ENCODE results near the gene NHLRC1.

The NHLRC1 gene

DNA sequence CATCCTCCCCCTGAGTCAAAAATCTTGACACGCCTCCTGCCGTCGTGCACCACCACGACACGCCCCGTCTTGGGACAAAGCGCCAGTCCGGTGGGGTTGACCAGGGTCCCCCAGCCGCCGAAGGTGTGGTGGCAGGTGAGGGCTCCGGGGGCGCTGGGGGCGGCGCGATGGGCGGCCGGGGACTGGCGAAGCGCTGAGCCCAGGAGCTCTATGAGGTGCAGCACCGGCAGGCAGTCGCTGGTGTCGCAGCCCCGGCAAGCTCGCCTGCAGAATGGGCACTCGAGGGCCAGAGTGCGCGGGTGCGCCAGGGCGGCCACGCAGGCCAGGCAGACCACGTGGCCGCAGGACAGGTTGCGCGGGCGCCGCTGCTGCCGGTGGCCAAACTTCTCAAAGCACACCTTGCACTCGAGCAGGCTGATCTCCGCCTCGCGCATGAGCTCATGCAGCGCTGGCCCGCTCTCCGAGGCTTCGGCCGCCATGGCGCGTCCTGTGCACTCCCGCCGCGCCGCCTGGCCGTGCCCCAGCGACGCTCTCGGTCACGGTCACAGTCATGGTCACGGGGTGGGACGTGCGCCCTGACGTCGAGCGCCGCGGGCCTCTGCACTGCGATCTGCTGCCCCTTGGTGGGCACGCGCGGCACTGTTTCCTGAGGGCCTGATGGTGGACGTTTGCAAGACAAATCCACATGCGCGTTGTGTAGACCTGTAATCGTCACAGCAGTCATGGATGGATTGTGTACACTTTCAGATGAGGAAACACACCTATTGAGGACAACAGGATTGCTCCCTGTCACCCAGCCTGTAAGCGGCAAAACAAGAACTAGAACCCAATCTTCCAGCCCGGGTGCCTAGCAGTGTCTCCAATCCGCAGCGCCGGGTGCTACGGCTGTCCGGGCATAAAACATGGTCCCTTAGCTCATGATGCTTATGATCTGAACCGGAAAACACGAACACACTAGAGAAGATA is at the start of gene NHLRC1:
Gene NHLRC1, minus strand, starts transcription at position 550 of the 966 bp plus-strand sequence. Its CDS starts 71 bp downstream, at position 479.
- Histone ChIP-seq H3K9ac (ENCODE audit: low read length in 5 of 5) (peak within 1 kb of the TSS in 4 of 5 donors; percentile 38 to 68 (median 54)), H3K9me3 (ENCODE audit: control insufficient read depth in 5 of 5, low read length in 5 of 5) (peaks cover 0 to 5% (median 0%) of the 10 kb centered on the region in 5 donors), H3K4me3 (ENCODE audit: low read depth in 1 of 5, low read length in 5 of 5) (peak within 1 kb of the TSS; percentile 68 to 82 (median 76)), H3K36me3 (ENCODE audit: control insufficient read depth in 5 of 5, insufficient read depth in 5 of 5, low read length in 5 of 5) (no peaks in the 10 kb centered on the region), H3K27ac (ENCODE audit: low read depth, low read length) (no peak within 1 kb of the TSS), H3K27me3 (ENCODE audit: control insufficient read depth in 5 of 5, insufficient read depth in 4 of 5, low read length in 5 of 5) (no peaks in the 10 kb centered on the region), H3K4me1 (ENCODE audit: control insufficient read depth in 5 of 5, insufficient read depth in 5 of 5, low read length in 5 of 5) (peaks cover 0 to 22% (median 14%) of the 10 kb centered on the region in 5 donors)

DNA sequence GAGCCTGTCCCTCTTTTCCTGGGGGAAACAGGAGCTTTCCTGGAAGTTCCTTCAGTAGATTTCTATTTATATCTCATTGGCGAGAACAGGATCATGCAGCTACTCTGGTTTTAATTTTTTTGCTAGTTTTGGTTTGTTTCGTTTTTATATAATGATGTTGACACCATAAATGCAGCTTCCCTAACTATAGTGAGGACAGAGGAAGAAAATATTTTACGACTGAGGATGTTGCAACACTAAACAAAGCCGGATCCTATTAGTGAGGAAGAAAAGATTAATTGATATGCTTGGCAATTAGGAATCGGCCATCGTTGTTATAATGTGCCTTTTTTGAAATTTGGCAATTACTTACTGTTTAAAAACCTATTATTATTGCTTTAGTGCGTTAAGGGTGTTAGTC is 49.4 kb upstream of the NHLRC1 start:
- Histone ChIP-seq H3K9me3 (ENCODE audit: control insufficient read depth in 5 of 5, low read length in 5 of 5) (peaks cover 0 to 7% (median 5%) of the 10 kb centered on the region in 5 donors), H3K9ac (ENCODE audit: low read length in 5 of 5) (no peak overlapping the region), H3K36me3 (ENCODE audit: control insufficient read depth in 5 of 5, insufficient read depth in 5 of 5, low read length in 5 of 5) (peaks cover 19 to 33% (median 27%) of the 10 kb centered on the region in 5 donors), H3K27me3 (ENCODE audit: control insufficient read depth in 5 of 5, insufficient read depth in 4 of 5, low read length in 5 of 5) (no peaks in the 10 kb centered on the region), H3K27ac (ENCODE audit: low read depth, low read length) (no peak overlapping the region), H3K4me3 (ENCODE audit: low read depth in 1 of 5, low read length in 5 of 5) (no peak overlapping the region), H3K4me1 (ENCODE audit: control insufficient read depth in 5 of 5, insufficient read depth in 5 of 5, low read length in 5 of 5) (peaks cover 0 to 3% (median 0%) of the 10 kb centered on the region in 5 donors)

DNA sequence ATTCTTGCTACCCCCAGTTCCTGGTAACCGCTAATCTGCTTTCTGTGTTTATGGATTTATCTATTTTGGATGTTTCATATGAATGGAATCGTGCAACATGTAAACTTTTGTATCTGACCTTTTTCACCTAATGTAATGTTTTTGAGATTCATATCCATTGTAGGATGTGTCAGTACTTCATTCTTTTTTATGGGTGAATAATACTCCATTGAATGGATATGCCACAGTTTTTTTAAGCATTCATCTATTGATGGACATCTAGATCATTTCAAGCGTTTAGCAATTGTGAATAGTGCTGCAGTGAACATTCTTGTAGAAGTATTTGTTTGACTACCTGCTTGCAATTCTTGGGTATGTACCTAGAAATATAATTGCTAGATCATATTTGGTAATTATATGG is 45.8 kb upstream of the NHLRC1 start:
- no peak overlapping the region for H3K27ac ChIP-seq (ENCODE audit: low read depth, low read length)
- peaks cover 0 to 7% (median 5%) of the 10 kb centered on the region in 5 donors for H3K9me3 ChIP-seq (ENCODE audit: control insufficient read depth in 5 of 5, low read length in 5 of 5)
- no peak overlapping the region for H3K9ac ChIP-seq (ENCODE audit: low read length in 5 of 5)
- no peak overlapping the region for H3K4me3 ChIP-seq (ENCODE audit: low read depth in 1 of 5, low read length in 5 of 5)
- H3K27me3 ChIP-seq (ENCODE audit: control insufficient read depth in 5 of 5, insufficient read depth in 4 of 5, low read length in 5 of 5), result no peaks in the 10 kb centered on the region
- peaks cover 0 to 3% (median 0%) of the 10 kb centered on the region in 5 donors for H3K4me1 ChIP-seq (ENCODE audit: control insufficient read depth in 5 of 5, insufficient read depth in 5 of 5, low read length in 5 of 5)
- H3K36me3 ChIP-seq (ENCODE audit: control insufficient read depth in 5 of 5, insufficient read depth in 5 of 5, low read length in 5 of 5), result peaks cover 31 to 53% (median 31%) of the 10 kb centered on the region in 5 donors

DNA sequence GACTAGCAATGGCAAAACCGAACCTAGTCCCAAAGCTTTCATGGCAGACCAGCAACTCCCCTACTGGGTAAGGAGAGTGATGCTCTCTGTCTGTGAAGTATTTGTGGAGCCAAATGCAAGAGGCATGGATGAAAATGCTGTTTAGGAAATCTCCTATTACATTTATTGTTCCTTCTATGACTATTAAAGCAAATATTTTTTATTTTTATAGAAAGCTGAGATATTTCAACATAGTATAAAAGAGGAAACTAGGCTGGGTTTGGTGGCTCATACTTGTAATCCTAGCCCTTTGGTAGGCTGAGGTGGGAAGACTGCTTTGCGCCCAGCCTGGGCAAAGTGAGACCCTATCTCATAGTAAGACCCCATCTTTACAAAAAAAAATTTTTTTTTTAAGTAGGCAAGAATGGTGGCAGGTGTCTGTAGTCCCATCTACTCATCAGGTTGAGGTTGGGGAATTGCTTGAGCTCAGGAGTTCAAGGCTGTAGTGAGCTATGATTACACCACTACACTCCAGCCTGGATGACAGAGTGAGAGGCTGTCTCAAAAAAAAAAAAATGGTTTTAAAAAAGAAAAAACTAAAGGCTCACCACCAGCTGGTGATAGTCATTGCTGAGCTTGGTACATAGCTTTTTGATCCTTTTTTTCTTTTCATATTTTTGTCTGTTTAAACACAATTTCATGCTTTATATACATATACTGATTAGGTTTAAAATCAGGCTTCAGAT is 44.0 kb upstream of the NHLRC1 start:
- Histone ChIP-seq H3K9me3 (ENCODE audit: control insufficient read depth in 5 of 5, low read length in 5 of 5) (peaks cover 0 to 7% (median 5%) of the 10 kb centered on the region in 5 donors), H3K4me1 (ENCODE audit: control insufficient read depth in 5 of 5, insufficient read depth in 5 of 5, low read length in 5 of 5) (no peaks in the 10 kb centered on the region), H3K36me3 (ENCODE audit: control insufficient read depth in 5 of 5, insufficient read depth in 5 of 5, low read length in 5 of 5) (peaks cover 23 to 64% (median 43%) of the 10 kb centered on the region in 5 donors), H3K27ac (ENCODE audit: low read depth, low read length) (no peak overlapping the region), H3K9ac (ENCODE audit: low read length in 5 of 5) (no peak overlapping the region), H3K4me3 (ENCODE audit: low read depth in 1 of 5, low read length in 5 of 5) (no peak overlapping the region), H3K27me3 (ENCODE audit: control insufficient read depth in 5 of 5, insufficient read depth in 4 of 5, low read length in 5 of 5) (no peaks in the 10 kb centered on the region)

DNA sequence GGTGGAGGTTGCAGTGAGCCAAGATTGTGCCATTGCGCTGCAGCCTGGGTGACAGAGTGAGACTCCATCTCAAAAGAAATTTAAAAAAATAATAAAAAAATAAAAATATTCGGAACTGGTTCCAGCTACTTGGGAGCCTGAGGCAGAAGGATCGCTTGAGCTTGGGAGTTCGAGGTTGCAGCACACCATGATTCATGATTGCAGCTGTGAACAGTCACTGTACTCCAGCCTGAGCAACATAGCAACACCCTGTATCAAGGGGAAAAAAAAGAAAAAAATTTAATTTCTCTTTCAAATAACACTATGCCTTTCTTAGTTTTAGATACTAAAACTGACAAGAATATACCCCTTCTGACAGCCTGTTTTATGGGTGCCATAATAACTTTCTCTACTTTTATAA is 43.3 kb upstream of the NHLRC1 start:
- H3K4me1 ChIP-seq (ENCODE audit: control insufficient read depth in 5 of 5, insufficient read depth in 5 of 5, low read length in 5 of 5), result no peaks in the 10 kb centered on the region
- H3K27me3 ChIP-seq (ENCODE audit: control insufficient read depth in 5 of 5, insufficient read depth in 4 of 5, low read length in 5 of 5), result no peaks in the 10 kb centered on the region
- H3K9ac ChIP-seq (ENCODE audit: low read length in 5 of 5), result no peak overlapping the region
- no peak overlapping the region for H3K4me3 ChIP-seq (ENCODE audit: low read depth in 1 of 5, low read length in 5 of 5)
- peaks cover 0 to 7% (median 5%) of the 10 kb centered on the region in 5 donors for H3K9me3 ChIP-seq (ENCODE audit: control insufficient read depth in 5 of 5, low read length in 5 of 5)
- peaks cover 25 to 70% (median 49%) of the 10 kb centered on the region in 5 donors for H3K36me3 ChIP-seq (ENCODE audit: control insufficient read depth in 5 of 5, insufficient read depth in 5 of 5, low read length in 5 of 5)
- no peak overlapping the region for H3K27ac ChIP-seq (ENCODE audit: low read depth, low read length)

DNA sequence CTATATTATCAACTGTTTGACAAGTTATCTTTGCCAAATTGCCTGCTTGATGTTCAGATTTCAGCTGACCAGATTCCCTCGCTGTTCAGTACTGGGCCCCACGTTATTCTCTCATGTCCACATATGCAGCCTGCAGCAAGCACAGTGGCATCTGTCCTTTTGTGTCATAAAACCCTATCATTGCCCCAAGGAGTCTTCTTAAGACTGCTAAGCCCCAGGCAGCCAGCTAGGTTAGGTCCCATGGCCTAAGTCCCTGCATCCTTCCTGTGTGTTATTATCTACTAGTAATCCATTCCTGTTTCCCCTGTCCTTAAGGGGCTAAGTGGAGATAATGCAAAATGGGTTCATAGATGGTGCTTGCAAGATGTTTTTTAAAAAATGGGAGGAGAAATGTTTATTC is 39.9 kb upstream of the NHLRC1 start:
- H3K9ac ChIP-seq (ENCODE audit: low read length in 5 of 5), result no peak overlapping the region
- no peaks in the 10 kb centered on the region for H3K27me3 ChIP-seq (ENCODE audit: control insufficient read depth in 5 of 5, insufficient read depth in 4 of 5, low read length in 5 of 5)
- no peak overlapping the region for H3K27ac ChIP-seq (ENCODE audit: low read depth, low read length)
- H3K4me1 ChIP-seq (ENCODE audit: control insufficient read depth in 5 of 5, insufficient read depth in 5 of 5, low read length in 5 of 5), result no peaks in the 10 kb centered on the region
- H3K4me3 ChIP-seq (ENCODE audit: low read depth in 1 of 5, low read length in 5 of 5), result no peak overlapping the region
- peaks cover 17 to 52% (median 30%) of the 10 kb centered on the region in 5 donors for H3K36me3 ChIP-seq (ENCODE audit: control insufficient read depth in 5 of 5, insufficient read depth in 5 of 5, low read length in 5 of 5)
- H3K9me3 ChIP-seq (ENCODE audit: control insufficient read depth in 5 of 5, low read length in 5 of 5), result no peaks in the 10 kb centered on the region

DNA sequence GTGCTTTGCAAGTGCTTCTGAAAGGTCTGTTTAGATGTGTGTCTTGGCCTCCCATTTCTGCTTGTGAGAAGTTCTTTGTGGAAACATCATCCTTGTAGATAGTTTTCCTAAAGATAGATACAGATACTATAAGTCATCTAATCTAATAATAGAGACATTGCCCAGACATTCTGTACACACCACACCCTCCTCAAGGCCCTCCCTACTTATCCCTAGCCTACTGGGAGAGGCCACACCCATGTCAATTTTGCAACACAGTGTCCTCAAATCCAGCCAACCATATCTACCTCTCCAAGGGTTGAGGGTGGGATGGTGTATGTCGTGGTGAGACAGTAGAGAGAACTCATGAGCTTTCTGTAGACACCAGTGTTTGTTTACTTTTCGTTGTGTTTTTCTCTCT is 39.0 kb upstream of the NHLRC1 start:
- H3K27ac ChIP-seq (ENCODE audit: low read depth, low read length), result no peak overlapping the region
- H3K36me3 ChIP-seq (ENCODE audit: control insufficient read depth in 5 of 5, insufficient read depth in 5 of 5, low read length in 5 of 5), result peaks cover 17 to 45% (median 27%) of the 10 kb centered on the region in 5 donors
- H3K4me1 ChIP-seq (ENCODE audit: control insufficient read depth in 5 of 5, insufficient read depth in 5 of 5, low read length in 5 of 5), result peaks cover 0 to 2% (median 0%) of the 10 kb centered on the region in 5 donors
- H3K27me3 ChIP-seq (ENCODE audit: control insufficient read depth in 5 of 5, insufficient read depth in 4 of 5, low read length in 5 of 5), result no peaks in the 10 kb centered on the region
- no peaks in the 10 kb centered on the region for H3K9me3 ChIP-seq (ENCODE audit: control insufficient read depth in 5 of 5, low read length in 5 of 5)
- H3K9ac ChIP-seq (ENCODE audit: low read length in 5 of 5), result no peak overlapping the region
- H3K4me3 ChIP-seq (ENCODE audit: low read depth in 1 of 5, low read length in 5 of 5), result no peak overlapping the region

DNA sequence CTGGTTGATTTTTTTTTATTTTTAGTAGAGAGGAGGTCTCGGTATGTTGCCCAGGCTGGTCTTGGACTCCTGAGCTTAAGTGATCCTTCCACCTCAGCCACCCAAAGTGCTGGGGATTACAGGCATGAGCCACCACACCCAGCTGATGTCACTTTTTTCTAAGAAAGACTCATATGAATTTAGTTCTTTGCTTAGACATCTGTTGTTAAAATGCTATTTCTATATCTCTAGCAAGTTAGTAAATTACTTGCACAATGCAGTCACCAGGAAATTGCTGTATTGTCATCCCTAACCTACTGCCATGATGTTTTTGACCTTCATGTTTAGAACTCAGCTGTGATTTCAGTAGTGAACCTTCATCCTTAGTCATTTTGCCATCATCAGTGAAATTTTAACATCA is 38.4 kb upstream of the NHLRC1 start:
- Histone ChIP-seq H3K36me3 (ENCODE audit: control insufficient read depth in 5 of 5, insufficient read depth in 5 of 5, low read length in 5 of 5) (peaks cover 13 to 40% (median 26%) of the 10 kb centered on the region in 5 donors), H3K27ac (ENCODE audit: low read depth, low read length) (no peak overlapping the region)

DNA sequence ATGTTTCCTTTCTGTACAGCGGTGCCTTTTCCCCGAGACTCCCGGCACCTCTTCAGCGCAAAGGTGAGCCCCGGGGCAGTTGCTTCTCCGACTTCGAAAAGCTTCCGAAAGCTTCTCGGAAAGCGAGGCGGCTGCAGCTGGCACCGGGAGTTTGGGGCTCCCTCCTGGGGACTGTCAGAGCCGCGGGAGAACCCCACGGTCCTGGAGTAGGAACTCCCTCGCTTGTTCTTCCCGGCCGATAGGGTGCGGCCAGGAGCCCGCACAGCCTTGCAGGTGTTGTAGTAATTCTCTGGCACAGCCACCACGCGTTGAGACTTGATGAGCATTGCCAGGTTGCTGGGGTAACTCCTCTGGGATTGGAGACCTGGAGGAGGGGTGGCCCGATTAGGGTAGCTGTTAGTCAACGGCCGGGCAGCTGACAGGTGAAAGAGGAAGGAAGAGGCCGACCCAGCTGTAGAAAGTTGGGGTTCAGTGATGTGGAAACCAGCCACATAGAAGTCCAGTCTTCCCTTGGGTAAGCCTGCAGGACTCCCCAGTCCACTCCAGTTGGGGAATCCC is 33.5 kb upstream of the NHLRC1 start:
- H3K9me3 ChIP-seq (ENCODE audit: control insufficient read depth in 5 of 5, low read length in 5 of 5), result no peaks in the 10 kb centered on the region
- H3K9ac ChIP-seq (ENCODE audit: low read length in 5 of 5), result peak overlapping the region in 4 of 5 donors; percentile 77 to 88 (median 78)
- H3K27ac ChIP-seq (ENCODE audit: low read depth, low read length), result peak overlapping the region; percentile 50
- H3K4me1 ChIP-seq (ENCODE audit: control insufficient read depth in 5 of 5, insufficient read depth in 5 of 5, low read length in 5 of 5), result peaks cover 0 to 27% (median 21%) of the 10 kb centered on the region in 5 donors
- peak overlapping the region; percentile 76 to 96 (median 94) for H3K4me3 ChIP-seq (ENCODE audit: low read depth in 1 of 5, low read length in 5 of 5)
- peaks cover under 1 to 7% (median 2%) of the 10 kb centered on the region in 5 donors for H3K36me3 ChIP-seq (ENCODE audit: control insufficient read depth in 5 of 5, insufficient read depth in 5 of 5, low read length in 5 of 5)
- no peaks in the 10 kb centered on the region for H3K27me3 ChIP-seq (ENCODE audit: control insufficient read depth in 5 of 5, insufficient read depth in 4 of 5, low read length in 5 of 5)

More for the DNA sequence above, 38.4 kb upstream of the NHLRC1 start:
- Histone ChIP-seq H3K27me3 (ENCODE audit: control insufficient read depth in 5 of 5, insufficient read depth in 4 of 5, low read length in 5 of 5) (no peaks in the 10 kb centered on the region), H3K4me1 (ENCODE audit: control insufficient read depth in 5 of 5, insufficient read depth in 5 of 5, low read length in 5 of 5) (peaks cover 0 to 7% (median 5%) of the 10 kb centered on the region in 5 donors), H3K4me3 (ENCODE audit: low read depth in 1 of 5, low read length in 5 of 5) (no peak overlapping the region), H3K9ac (ENCODE audit: low read length in 5 of 5) (no peak overlapping the region), H3K9me3 (ENCODE audit: control insufficient read depth in 5 of 5, low read length in 5 of 5) (no peaks in the 10 kb centered on the region)

Data from subcutaneous abdominal adipose tissue (tissue), 5 donors.